NCI-H1092 (cell line): ENCODE data around the gene HNRNPA2B1.
"Not testable (repeated sequence)": the region's sequence is repeated elsewhere in the genome, so short reads cannot be mapped to it uniquely, and the experiment has no call there.

ENCODE experiments used
- DNase-seq: peaks from one replicate; lab custom pipeline; 2025; lab: John Stamatoyannopoulos, UW

The HNRNPA2B1 gene

GRCh38 chr7:26185131-26185843 lies 15.3 kb downstream of the HNRNPA2B1 start:
- no peak for DNase-seq

- DNase-seq, result not testable (repeated sequence)
These were observed 16.1 kb downstream of the HNRNPA2B1 start for GRCh38 chr7:26184281-26185101.

GRCh38 chr7:26183545-26184280 lies 16.8 kb downstream of the HNRNPA2B1 start:
- DNase-seq, result no peak

DNA sequence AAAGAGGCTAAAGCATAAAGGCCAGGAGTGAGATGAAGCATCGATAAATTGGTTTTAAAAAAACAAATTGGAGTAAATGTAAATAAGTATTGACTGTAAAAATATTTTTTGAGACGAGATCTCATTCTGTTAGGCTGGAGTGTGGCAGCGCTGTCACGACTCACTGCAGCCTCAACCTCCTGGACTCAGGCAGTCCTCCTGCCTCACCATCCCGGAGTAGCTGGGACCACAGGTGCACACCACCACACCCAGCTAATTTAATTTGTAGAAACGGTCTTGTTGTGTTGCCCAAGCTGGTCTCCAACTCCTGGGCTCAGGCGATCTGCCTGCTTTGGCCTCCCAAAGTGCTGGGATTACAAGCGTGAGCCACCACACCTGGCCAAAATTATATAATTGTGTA lies 17.8 kb downstream of the HNRNPA2B1 start:
- no peak for DNase-seq

GRCh38 chr7:26182283-26182682 lies 18.3 kb downstream of the HNRNPA2B1 start:
- no peak for DNase-seq

DNA sequence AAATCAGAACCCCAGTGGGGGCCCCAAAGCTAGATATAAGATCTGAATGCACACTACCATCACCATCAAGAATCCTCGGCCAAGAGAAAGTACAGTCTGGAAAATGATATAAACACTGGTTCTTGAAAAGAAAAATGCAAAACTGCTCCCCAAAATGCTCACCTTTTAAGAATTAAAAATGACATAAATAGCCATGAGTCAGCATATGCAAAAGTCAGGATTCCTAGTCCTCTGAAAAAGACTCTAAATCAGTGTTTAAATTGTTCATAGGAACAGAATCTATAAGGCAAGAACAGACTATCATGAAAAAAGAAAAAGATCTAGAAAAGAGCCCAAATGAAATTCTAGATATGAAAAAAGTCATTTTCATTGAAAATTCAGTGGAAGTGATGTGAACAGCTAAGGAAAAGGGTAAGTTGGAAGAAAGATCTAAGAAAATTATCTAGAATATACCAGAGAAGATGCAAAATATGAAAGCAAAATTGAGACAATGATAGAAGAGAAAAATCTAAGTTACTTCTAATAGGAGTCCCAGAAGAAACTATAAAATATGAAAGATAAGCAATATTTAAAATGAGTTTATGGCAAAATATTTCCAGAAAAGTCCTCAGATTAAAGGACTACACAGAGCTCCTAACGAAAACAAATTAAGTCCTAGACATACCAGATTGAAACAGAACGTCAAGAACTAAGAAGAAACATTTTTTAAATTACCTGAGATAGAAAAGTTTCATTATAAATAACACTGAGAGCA lies 18.9 kb downstream of the HNRNPA2B1 start:
- no peak for DNase-seq

- DNase-seq, result no peak
These were observed 19.8 kb downstream of the HNRNPA2B1 start for GRCh38 chr7:26180792-26181198.

DNA sequence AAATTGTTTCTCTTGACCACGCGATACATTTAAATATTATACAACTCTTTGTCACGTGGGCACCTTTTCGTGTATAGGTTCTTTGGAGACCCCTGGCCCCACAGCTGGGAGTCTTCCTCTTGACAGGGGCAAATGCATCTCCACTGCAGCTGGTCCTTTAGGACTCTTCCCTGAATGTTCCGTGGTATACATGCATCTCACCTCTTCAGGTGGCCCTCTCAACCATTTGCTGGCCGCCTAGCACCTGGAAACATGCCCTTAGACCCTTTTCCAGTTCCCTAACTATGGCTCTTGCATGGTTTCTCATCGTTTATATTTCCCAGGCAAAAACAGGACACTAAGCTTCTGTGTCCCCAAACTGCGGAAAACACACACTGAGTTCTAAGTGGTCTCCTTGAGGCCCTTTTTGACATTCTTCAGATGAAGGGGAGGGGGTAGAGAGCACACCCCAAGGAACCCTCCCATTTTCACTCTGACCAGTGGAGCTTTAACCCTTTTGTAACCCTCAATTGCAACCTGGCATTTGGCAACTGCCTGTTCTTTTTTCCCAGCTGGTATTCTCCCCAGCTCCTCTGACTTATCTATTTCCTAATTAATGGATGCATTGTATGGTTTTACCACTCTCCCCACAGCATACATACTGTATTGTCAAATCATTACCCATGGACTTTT lies 20.6 kb downstream of the HNRNPA2B1 start:
- no peak for DNase-seq

GRCh38 chr7:26179422-26179821 lies 21.1 kb downstream of the HNRNPA2B1 start:
- no peak for DNase-seq

GRCh38 chr7:26178272-26178960 lies 22.1 kb downstream of the HNRNPA2B1 start:
- no peak for DNase-seq

- not testable (repeated sequence) for DNase-seq
These were observed 23.3 kb downstream of the HNRNPA2B1 start for GRCh38 chr7:26177269-26177668.

DNA sequence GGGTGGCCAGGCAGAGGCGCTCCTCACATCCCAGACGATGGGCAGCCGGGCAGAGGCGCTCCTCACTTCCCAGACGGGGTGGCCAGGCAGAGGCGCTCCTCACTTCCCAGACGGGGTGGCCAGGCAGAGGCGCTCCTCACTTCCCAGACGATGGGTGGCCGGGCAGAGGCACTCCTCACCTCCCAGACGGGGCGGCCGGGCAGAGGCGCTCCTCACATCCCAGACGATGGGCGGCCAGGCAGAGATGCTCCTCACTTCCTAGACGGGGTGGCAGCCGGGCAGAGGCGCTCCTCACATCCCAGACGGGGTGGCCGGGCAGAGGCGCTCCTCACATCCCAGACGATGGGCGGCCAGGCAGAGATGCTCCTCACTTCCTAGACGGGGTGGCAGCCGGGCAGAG lies 23.9 kb downstream of the HNRNPA2B1 start:
- DNase-seq, result not testable (repeated sequence)

- DNase-seq, result not testable (repeated sequence)
These were observed 24.6 kb downstream of the HNRNPA2B1 start for GRCh38 chr7:26175903-26176302.

DNA sequence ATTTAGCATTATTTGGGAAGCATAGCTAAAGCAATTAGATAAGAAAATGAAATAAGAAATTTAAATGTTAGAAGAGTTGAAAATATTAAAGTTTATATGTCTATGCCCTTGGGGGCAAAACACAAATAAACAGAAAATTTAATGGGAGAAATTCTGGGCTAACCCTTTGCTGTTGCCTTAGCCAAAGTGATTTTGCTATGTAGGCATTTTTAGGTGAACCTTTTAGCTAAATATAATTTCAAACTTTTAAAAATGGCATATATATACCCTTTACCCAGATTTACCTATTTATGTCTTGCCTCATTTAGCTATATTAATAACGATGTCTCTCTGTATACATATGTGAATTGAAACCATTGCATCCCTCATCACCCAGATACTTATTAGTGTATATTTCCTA lies 28.5 kb downstream of the HNRNPA2B1 start:
- no peak for DNase-seq

GRCh38 chr7:26171601-26172000 lies 28.9 kb downstream of the HNRNPA2B1 start:
- DNase-seq, result no peak

GRCh38 chr7:26170663-26171062 lies 29.9 kb downstream of the HNRNPA2B1 start:
- no peak for DNase-seq

DNA sequence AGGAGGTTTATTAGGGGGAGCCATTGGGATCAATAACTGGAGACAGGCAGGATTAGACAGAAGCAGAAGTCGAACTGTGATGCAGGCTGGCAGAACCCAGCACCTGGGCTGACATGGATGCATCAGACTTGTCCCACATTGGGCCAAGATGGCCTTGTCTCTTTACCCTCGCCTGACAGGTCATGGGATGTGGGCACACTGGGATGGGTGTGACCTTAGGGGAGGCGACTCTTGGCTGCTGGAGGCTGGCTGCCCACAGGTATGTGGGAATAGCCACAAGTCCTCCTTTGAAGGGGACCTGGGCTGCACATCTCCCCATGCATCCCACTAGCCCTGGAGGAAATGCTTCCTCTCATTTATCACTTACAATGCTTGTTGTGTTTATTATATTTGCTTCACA lies 31.3 kb downstream of the HNRNPA2B1 start:
- no peak for DNase-seq

DNA sequence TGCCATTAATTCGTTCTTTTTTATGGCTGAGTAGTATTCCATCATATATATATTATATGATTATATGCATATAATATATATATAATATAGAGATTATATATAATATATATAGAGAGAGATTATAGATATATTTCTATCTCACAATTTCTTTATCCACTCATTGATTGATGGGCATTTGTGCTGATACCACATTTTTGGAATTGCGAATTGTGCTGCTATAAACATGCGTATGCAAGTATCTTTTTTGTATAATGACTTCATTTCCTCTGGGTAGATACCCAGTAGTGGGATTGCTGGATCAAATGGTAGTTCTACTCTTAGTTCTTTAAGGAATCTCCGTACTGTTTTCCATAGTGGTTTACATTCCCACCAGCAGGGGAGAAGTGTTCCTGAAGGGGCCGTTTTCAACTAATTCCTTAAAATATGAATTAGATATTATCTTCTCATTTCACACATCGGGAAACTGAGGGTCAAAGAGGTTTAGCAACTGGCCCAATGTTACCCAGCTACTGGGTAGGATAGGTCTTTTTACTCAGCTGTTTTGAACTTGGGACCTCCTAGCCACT lies 32.0 kb downstream of the HNRNPA2B1 start:
- no peak for DNase-seq

DNA sequence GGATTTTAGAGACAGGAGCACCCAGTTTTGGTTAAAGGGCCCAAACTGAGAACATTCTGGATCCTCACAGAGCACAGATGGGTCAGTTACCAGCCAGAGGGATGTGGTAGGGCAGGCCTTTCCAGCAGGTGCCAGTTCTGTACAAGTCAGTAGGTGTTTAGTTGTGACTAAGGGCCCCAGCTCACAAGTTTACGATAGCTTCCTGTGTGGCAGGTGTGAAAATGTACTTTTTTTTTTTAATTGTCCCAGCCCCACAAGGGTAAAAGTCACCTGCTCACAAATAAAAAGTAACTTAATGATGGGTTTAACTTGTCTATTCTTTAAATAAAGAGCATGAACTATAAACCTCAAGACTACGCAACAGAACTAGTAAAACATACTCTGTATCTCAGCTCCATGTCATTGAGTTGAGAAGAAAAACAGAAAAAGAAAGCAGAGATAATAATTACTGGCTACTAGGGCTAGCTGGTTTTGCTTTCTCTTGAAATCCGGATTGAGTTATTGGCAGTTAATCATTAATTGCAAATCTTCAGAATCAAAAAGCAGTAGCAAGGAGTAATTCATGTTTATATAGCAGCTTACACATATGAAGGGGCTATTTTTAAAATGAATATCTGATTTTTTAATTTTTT lies 33.1 kb downstream of the HNRNPA2B1 start:
- DNase-seq, result no peak

DNA sequence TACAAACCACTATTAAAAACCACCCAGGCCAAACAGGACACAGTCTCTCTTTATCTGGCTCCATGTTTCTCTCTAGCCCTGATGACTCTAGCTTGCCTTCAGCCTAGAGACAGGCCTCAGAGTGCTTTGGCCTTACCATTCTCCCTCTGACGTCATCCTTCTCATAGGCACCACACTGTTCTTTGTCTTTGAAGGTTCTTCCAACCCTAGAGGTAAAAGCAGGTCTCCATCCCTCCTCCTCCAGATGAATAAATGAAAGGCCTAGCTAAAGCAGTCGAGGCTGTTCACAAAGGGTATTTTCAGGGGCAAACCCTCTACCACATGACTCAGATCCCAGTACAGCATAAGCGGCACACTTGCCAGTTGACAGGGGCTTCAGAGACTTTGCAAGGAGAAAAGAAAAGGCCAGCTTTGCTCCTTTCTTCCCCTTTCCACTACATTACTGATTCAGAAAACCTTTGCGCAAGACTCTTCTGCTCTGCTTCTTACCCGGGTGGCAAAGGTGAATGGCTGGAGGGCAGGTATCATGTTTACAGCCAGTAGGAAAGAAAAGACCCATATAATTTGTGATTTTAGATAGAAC lies 33.8 kb downstream of the HNRNPA2B1 start:
- no peak for DNase-seq
